EH (cell line): ENCODE measurements around the gene ZBTB37.
"Not testable (repeated sequence)": the region's sequence is repeated elsewhere in the genome, so short reads cannot be mapped to it uniquely, and the experiment has no call there.

Experiments
- DNase-seq: peaks from one replicate; pipeline ENCODE4 v3.0.0-alpha.2; 2015; ENCODE audit warnings: low read depth

Gene ZBTB37

GRCh38 chr1:173865468-173866164 lies 2.6 kb upstream of the ZBTB37 start:
- no peak for DNase-seq

GRCh38 chr1:173866413-173867115 lies 1.6 kb upstream of the ZBTB37 start:
- DNase-seq, result no peak

- no peak for DNase-seq
These were observed 933 bp upstream of the ZBTB37 start for GRCh38 chr1:173867141-173867752.

GRCh38 chr1:173867753-173868265 lies 371 bp upstream of the ZBTB37 start, which contains the start of gene GAS5:
Gene GAS5 (minus strand): TSS chr1:173867989.
- peak; percentile 100 for DNase-seq

GRCh38 chr1:173869021-173869359 lies 810 bp downstream of the ZBTB37 start:
- DNase-seq, result no peak

GRCh38 chr1:173870252-173871075 lies 2.3 kb downstream of the ZBTB37 start:
- DNase-seq, result no peak

GRCh38 chr1:173871091-173871490 lies 2.9 kb downstream of the ZBTB37 start:
- no peak for DNase-seq

- no peak for DNase-seq
These were observed 3.3 kb downstream of the ZBTB37 start for GRCh38 chr1:173871500-173871899.

- no peak for DNase-seq
These were observed 8.6 kb downstream of the ZBTB37 start for GRCh38 chr1:173876732-173877131.

- no peak for DNase-seq
These were observed 10.1 kb downstream of the ZBTB37 start for GRCh38 chr1:173878251-173878650.

GRCh38 chr1:173881117-173881516 lies 12.9 kb downstream of the ZBTB37 start:
- not testable (repeated sequence) for DNase-seq

- DNase-seq, result no peak
These were observed 16.5 kb downstream of the ZBTB37 start for GRCh38 chr1:173884701-173885100.

GRCh38 chr1:173886746-173887611 lies 18.8 kb downstream of the ZBTB37 start:
- DNase-seq, result no peak

- DNase-seq, result no peak
These were observed 19.4 kb downstream of the ZBTB37 start for GRCh38 chr1:173887627-173888026.

- no peak for DNase-seq
These were observed 20.6 kb downstream of the ZBTB37 start for GRCh38 chr1:173888749-173889148.

- DNase-seq, result no peak
These were observed 21.7 kb downstream of the ZBTB37 start for GRCh38 chr1:173889885-173890284.

GRCh38 chr1:173893611-173894010 lies 25.4 kb downstream of the ZBTB37 start:
- no peak for DNase-seq

- DNase-seq, result no peak
These were observed 26.0 kb downstream of the ZBTB37 start for GRCh38 chr1:173894189-173894588.

- DNase-seq, result no peak
These were observed 32.2 kb downstream of the ZBTB37 start for GRCh38 chr1:173900427-173900826.

- no peak for DNase-seq
These were observed 32.8 kb downstream of the ZBTB37 start for GRCh38 chr1:173900992-173901391.

- DNase-seq, result no peak
These were observed 35.8 kb downstream of the ZBTB37 start for GRCh38 chr1:173903827-173904531.
